ENCODE data around the gene FMN2. TPM values are rescaled to one million over a fixed set of nuclear protein-coding genes. Genes with fewer than 3 reads are reported as not detected.

The FMN2 gene
- total RNA-seq, 2 donors from 2014 or later, result 26.9 to 27.2 TPM

DNA sequence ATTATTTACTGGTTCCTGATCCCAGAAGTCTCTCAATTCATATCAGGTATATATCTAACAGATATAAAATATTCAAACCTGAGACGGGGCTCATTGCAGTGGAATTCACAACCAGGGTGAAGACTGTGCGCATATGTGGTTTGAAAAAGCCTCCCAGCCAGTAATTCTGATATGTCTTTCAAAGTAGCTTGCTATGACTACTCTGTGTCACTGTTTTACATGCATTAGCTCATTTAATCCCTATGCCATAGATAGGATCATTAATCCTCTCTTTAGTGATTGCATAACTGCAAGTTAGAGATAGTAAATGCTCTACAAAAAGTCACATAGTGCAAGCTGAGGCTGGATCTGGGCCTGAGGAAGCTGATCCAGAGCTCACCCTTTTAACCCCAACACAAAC is 251.4 kb downstream of the FMN2 start:
- H3K27me3 ChIP-seq (ENCODE audit: control insufficient read depth, insufficient read depth, low read length, poor library complexity, severe bottlenecking), result no peaks in the 10 kb centered on the region
- peaks cover 3% of the 10 kb centered on the region for H3K9me3 Mint-ChIP-seq
- no peaks in the 10 kb centered on the region for H3K4me1 ChIP-seq (ENCODE audit: control insufficient read depth, insufficient read depth, low read length)
- H3K36me3 Mint-ChIP-seq (ENCODE audit: low read depth), result peaks cover 22% of the 10 kb centered on the region
- H3K27me3 Mint-ChIP-seq (ENCODE audit: insufficient read depth), result no peaks in the 10 kb centered on the region
- H3K9me3 ChIP-seq (ENCODE audit: control insufficient read depth, low read length), result no peaks in the 10 kb centered on the region
- no peak overlapping the region for H3K9ac ChIP-seq (ENCODE audit: extremely low read depth, low read length, poor library complexity, severe bottlenecking)
- H3K4me1 Mint-ChIP-seq, result no peaks in the 10 kb centered on the region
- 74% methylated on average over 2 of the region's 2 CpGs; no CpG with 5 or more reads in 1 of the 2 experiments for WGBS, 2 experiments (ENCODE audit: insufficient coverage in 1 of 2, insufficient read length in 1 of 2)
- H3K36me3 ChIP-seq (ENCODE audit: control insufficient read depth, insufficient read depth, low read length), result peaks cover 47% of the 10 kb centered on the region
- H3K4me3 Mint-ChIP-seq, result no peak overlapping the region
- no peak overlapping the region for H3K4me3 ChIP-seq (ENCODE audit: low read length)
- no peak overlapping the region for H3K27ac Mint-ChIP-seq
- TF ChIP-seq CTCF (conservative IDR thresholded peaks at IDR 0.05), result no peak
- H3K27ac ChIP-seq (ENCODE audit: low read depth, low read length), result no peak overlapping the region
- no peak for DNase-seq

DNA sequence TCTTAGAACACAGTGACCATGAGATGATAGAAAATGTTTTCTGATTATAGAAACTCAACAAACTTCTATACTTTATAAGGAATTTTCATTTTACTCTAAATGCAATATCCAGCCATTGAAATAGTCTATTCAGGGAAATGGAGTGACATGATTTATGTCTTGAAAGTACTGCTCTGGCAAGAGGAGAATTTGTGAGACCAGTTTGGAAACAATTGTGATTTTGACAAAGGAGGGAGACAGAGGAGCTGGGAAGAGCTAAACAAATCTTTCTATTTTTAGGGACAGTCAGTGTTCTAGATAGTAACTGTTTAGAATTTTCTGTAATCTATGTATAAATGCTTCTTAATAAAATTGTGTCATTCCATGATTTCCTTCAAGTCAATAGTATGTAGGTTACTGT is 252.3 kb downstream of the FMN2 start:
- no peak for DNase-seq
- Mint-ChIP-seq H3K36me3 (ENCODE audit: low read depth) (peaks cover 16% of the 10 kb centered on the region), H3K27me3 (ENCODE audit: insufficient read depth) (no peaks in the 10 kb centered on the region), H3K27ac (no peak overlapping the region), H3K4me3 (no peak overlapping the region), H3K9me3 (peaks cover 1% of the 10 kb centered on the region), H3K4me1 (no peaks in the 10 kb centered on the region)
- no peaks in the 10 kb centered on the region for H3K4me1 ChIP-seq (ENCODE audit: control insufficient read depth, insufficient read depth, low read length)
- H3K9me3 ChIP-seq (ENCODE audit: control insufficient read depth, low read length), result no peaks in the 10 kb centered on the region
- no peak overlapping the region for H3K9ac ChIP-seq (ENCODE audit: extremely low read depth, low read length, poor library complexity, severe bottlenecking)
- H3K36me3 ChIP-seq (ENCODE audit: control insufficient read depth, insufficient read depth, low read length), result peaks cover 48% of the 10 kb centered on the region
- TF ChIP-seq CTCF (conservative IDR thresholded peaks at IDR 0.05), result no peak
- no peak overlapping the region for H3K27ac ChIP-seq (ENCODE audit: low read depth, low read length)
- H3K4me3 ChIP-seq (ENCODE audit: low read length), result no peak overlapping the region
- H3K27me3 ChIP-seq (ENCODE audit: control insufficient read depth, insufficient read depth, low read length, poor library complexity, severe bottlenecking), result no peaks in the 10 kb centered on the region

DNA sequence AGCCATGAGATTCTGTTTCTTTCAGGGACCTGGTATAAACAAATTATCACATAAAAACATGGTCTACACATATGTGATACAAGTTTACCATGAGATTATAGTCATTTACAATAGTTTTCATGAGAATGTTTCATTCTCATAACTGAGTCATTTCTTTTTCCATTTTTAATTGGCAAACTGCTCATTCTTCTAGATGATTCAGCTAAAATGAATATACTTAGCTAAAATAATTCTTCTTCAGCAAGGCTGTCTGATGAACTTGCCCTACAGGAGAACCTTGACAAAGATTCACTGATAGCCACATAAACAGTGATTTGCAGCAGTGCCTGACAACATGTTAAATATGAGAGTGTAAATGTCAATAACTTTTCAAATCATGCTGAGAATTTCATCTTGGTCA is 253.2 kb downstream of the FMN2 start:
- no peaks in the 10 kb centered on the region for H3K4me1 ChIP-seq (ENCODE audit: control insufficient read depth, insufficient read depth, low read length)
- no peak overlapping the region for H3K9ac ChIP-seq (ENCODE audit: extremely low read depth, low read length, poor library complexity, severe bottlenecking)
- no peaks in the 10 kb centered on the region for H3K27me3 ChIP-seq (ENCODE audit: control insufficient read depth, insufficient read depth, low read length, poor library complexity, severe bottlenecking)
- H3K9me3 ChIP-seq (ENCODE audit: control insufficient read depth, low read length), result no peaks in the 10 kb centered on the region
- H3K4me3 ChIP-seq (ENCODE audit: low read length), result no peak overlapping the region
- H3K27ac ChIP-seq (ENCODE audit: low read depth, low read length), result no peak overlapping the region
- DNase-seq, result no peak
- TF ChIP-seq CTCF (conservative IDR thresholded peaks at IDR 0.05), result no peak
- H3K4me3 Mint-ChIP-seq, result no peak overlapping the region
- H3K9me3 Mint-ChIP-seq, result no peaks in the 10 kb centered on the region
- H3K27me3 Mint-ChIP-seq (ENCODE audit: insufficient read depth), result no peaks in the 10 kb centered on the region
- peaks cover 15% of the 10 kb centered on the region for H3K36me3 Mint-ChIP-seq (ENCODE audit: low read depth)
- no peaks in the 10 kb centered on the region for H3K4me1 Mint-ChIP-seq
- H3K27ac Mint-ChIP-seq, result no peak overlapping the region
- peaks cover 51% of the 10 kb centered on the region for H3K36me3 ChIP-seq (ENCODE audit: control insufficient read depth, insufficient read depth, low read length)

All from endodermal cell (in vitro differentiated cells).